Measurements from ENCODE around the gene CCDC71. TPM values are rescaled to one million over a fixed set of nuclear protein-coding genes. Genes with fewer than 3 reads are reported as not detected.

CCDC71 gene
- total RNA-seq, 1 experiment from 2014 or later, result 26.0 TPM

- TSS peak; percentile 84 for BruUV-seq (replicated peaks)
- ChIA-PET POLR2A (interaction anchor here (0.6 to 5.0 kb wide), 24 partner anchors 12 to 523 kb away, joined by 3 to 64 read pairs (median 4); partner anchors contain the start of genes GPX1, IMPDH2, KLHDC8B and NDUFAF3), CTCF (interaction anchor here (0.5 to 1.3 kb wide), 7 partner anchors 11 to 283 kb away, joined by 3 to 6 read pairs (median 3); partner anchors contain the start of gene QRICH1)
- no peaks in the 10 kb centered on the region for H3K9me3 Mint-ChIP-seq (ENCODE audit: unreplicated experiment)
- TF ChIP-seq CTCF (IDR thresholded peaks at IDR 0.05; ENCODE audit: unreplicated experiment), result no peak
- H3K27ac Mint-ChIP-seq (ENCODE audit: low read depth, unreplicated experiment), result peak within 1 kb of the TSS; percentile 84
- intact Hi-C loops (cut with micrococcal nuclease), result loop anchor here (1.0 kb wide), 1 partner anchor 12 kb away; the partner anchor contains the start of gene USP19
- peaks cover 30% of the 10 kb centered on the region for H3K36me3 Mint-ChIP-seq (ENCODE audit: insufficient read depth, unreplicated experiment)
- peak within 1 kb of the TSS; percentile 90 for H3K4me3 Mint-ChIP-seq (ENCODE audit: unreplicated experiment)
- H3K4me1 Mint-ChIP-seq (ENCODE audit: insufficient read depth, unreplicated experiment), result peaks cover 16% of the 10 kb centered on the region
- H3K27me3 Mint-ChIP-seq (ENCODE audit: insufficient read depth, unreplicated experiment), result no peaks in the 10 kb centered on the region
- DNase-seq (ENCODE audit: unreplicated experiment), result peak; percentile 81
Measured at GRCh38 chr3:49132437-49133225, 33.5 kb downstream of the CCDC71 start, which contains the start of gene LAMB2. Gene LAMB2, minus strand, starts transcription at chr3:49133050. Its CDS starts 183 bp downstream, at chr3:49132867.

- no peak for DNase-seq (ENCODE audit: unreplicated experiment)
- H3K4me1 Mint-ChIP-seq (ENCODE audit: insufficient read depth, unreplicated experiment), result peaks cover 16% of the 10 kb centered on the region
- peak overlapping the region; percentile 90 for H3K4me3 Mint-ChIP-seq (ENCODE audit: unreplicated experiment)
- ChIA-PET CTCF (interaction anchor here (0.5 to 1.3 kb wide), 5 partner anchors 10 to 224 kb away, joined by 3 to 6 read pairs (median 3); partner anchors contain the start of gene QRICH1), POLR2A (interaction anchor here (0.6 to 5.0 kb wide), 14 partner anchors 12 to 523 kb away, joined by 3 to 64 read pairs (median 8); partner anchors contain the start of genes IMPDH2, NDUFAF3, QARS1 and QRICH1)
- H3K27ac Mint-ChIP-seq (ENCODE audit: low read depth, unreplicated experiment), result peak overlapping the region; percentile 84
- intact Hi-C loops (cut with micrococcal nuclease), result no loop called here
- no peaks in the 10 kb centered on the region for H3K27me3 Mint-ChIP-seq (ENCODE audit: insufficient read depth, unreplicated experiment)
- no peaks in the 10 kb centered on the region for H3K9me3 Mint-ChIP-seq (ENCODE audit: unreplicated experiment)
- TF ChIP-seq CTCF (IDR thresholded peaks at IDR 0.05; ENCODE audit: unreplicated experiment), result no peak
- H3K36me3 Mint-ChIP-seq (ENCODE audit: insufficient read depth, unreplicated experiment), result peaks cover 36% of the 10 kb centered on the region
- BruUV-seq (replicated peaks), result no TSS peak
Measured at GRCh38 chr3:49132073-49132436, 34.1 kb downstream of the CCDC71 start.

DNA sequence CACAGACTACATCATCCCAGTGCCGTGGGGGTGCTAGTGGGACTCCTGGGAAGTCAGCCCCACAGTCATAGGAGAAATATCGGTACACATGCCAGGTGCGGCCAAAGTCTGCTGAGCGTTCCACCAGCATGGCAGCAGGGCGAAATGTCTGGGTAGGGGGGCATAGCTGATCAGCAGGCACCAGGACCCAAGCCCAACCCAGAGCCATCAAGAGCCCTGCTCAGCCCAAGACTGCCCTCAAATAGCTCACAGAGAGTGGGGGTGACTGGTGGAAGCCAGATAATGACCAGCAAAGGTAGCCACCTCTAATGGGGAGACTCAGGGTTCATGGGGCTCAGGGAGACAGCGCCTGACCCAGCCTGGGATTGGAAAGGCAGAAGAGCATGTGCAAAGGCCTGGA lies 34.6 kb downstream of the CCDC71 start:
- ChIA-PET POLR2A (interaction anchor here (0.7 to 5.0 kb wide), 7 partner anchors 11 to 124 kb away, joined by 3 to 64 read pairs (median 15); partner anchors contain the start of genes NDUFAF3, QARS1, QRICH1 and USP19), CTCF (interaction anchor here (0.6 to 1.3 kb wide), 5 partner anchors 19 to 224 kb away, joined by 3 to 6 read pairs (median 3); partner anchors contain the start of gene QRICH1)
- H3K27me3 Mint-ChIP-seq (ENCODE audit: insufficient read depth, unreplicated experiment), result no peaks in the 10 kb centered on the region
- peak overlapping the region; percentile 84 for H3K27ac Mint-ChIP-seq (ENCODE audit: low read depth, unreplicated experiment)
- no TSS peak for BruUV-seq (replicated peaks)
- peaks cover 39% of the 10 kb centered on the region for H3K36me3 Mint-ChIP-seq (ENCODE audit: insufficient read depth, unreplicated experiment)
- H3K4me3 Mint-ChIP-seq (ENCODE audit: unreplicated experiment), result peak overlapping the region; percentile 90
- no peaks in the 10 kb centered on the region for H3K9me3 Mint-ChIP-seq (ENCODE audit: unreplicated experiment)
- no peak for DNase-seq (ENCODE audit: unreplicated experiment)
- intact Hi-C loops (cut with micrococcal nuclease), result no loop called here
- no peak for TF ChIP-seq CTCF (IDR thresholded peaks at IDR 0.05; ENCODE audit: unreplicated experiment)
- peaks cover 16% of the 10 kb centered on the region for H3K4me1 Mint-ChIP-seq (ENCODE audit: insufficient read depth, unreplicated experiment)

- no peak for TF ChIP-seq CTCF (IDR thresholded peaks at IDR 0.05; ENCODE audit: unreplicated experiment)
- BruUV-seq (replicated peaks), result no TSS peak
- DNase-seq (ENCODE audit: unreplicated experiment), result no peak
- H3K36me3 Mint-ChIP-seq (ENCODE audit: insufficient read depth, unreplicated experiment), result peaks cover 42% of the 10 kb centered on the region
- intact Hi-C loops (cut with micrococcal nuclease), result no loop called here
- CTCF ChIA-PET, result interaction anchor here (0.6 to 1.1 kb wide), 3 partner anchors 18 to 143 kb away, joined by 3 to 6 read pairs (median 3); no protein-coding TSS in a partner anchor
- peaks cover 16% of the 10 kb centered on the region for H3K4me1 Mint-ChIP-seq (ENCODE audit: insufficient read depth, unreplicated experiment)
- H3K9me3 Mint-ChIP-seq (ENCODE audit: unreplicated experiment), result no peaks in the 10 kb centered on the region
- POLR2A ChIA-PET, result interaction anchor here (0.6 to 5.0 kb wide), 5 partner anchors 11 to 109 kb away, joined by 3 to 64 read pairs (median 29); partner anchors contain the start of genes NDUFAF3, QARS1, QRICH1 and USP19
- H3K27me3 Mint-ChIP-seq (ENCODE audit: insufficient read depth, unreplicated experiment), result no peaks in the 10 kb centered on the region
- peak overlapping the region; percentile 90 for H3K4me3 Mint-ChIP-seq (ENCODE audit: unreplicated experiment)
- peak overlapping the region; percentile 84 for H3K27ac Mint-ChIP-seq (ENCODE audit: low read depth, unreplicated experiment)
Measured at GRCh38 chr3:49131040-49131439, 35.1 kb downstream of the CCDC71 start.

All from MCF 10A (cell line).